A549 (cell line): ENCODE data around the gene CASP1.
"Not testable (repeated sequence)": the region's sequence is repeated elsewhere in the genome, so short reads cannot be mapped to it uniquely, and the experiment has no call there.

Source experiments
- CEBPB ChIP-seq, 2 experiments: fragments of >200 bp in 1 of 2; sonication (Bioruptor Twin) in 1 of 2; formaldehyde crosslinking in 1 of 2; IDR thresholded peaks; 2 replicates each; pipeline ENCODE4 v1.6.1; 2012 to 2016
- CTCF ChIP-seq: fragments of >200 bp; sonication (Bioruptor Twin); formaldehyde crosslinking; IDR thresholded peaks from 3 replicates; pipeline ENCODE4 v1.5.1; 2016
- EP300 ChIP-seq, 2 experiments: fragments of >200 bp; sonication (Bioruptor Twin); formaldehyde crosslinking; IDR thresholded peaks; 2 replicates in 1 of 2; 3 replicates in 1 of 2; pipeline ENCODE4 v1.6.1; 2016 to 2017
- JUN ChIP-seq, 2 experiments: fragments of >200 bp; sonication (Bioruptor Twin); formaldehyde crosslinking; IDR thresholded peaks; 2 replicates in 1 of 2; 3 replicates in 1 of 2; pipeline ENCODE4 v1.6.1; 2016 to 2017
- PHF8 ChIP-seq: fragments of 200-600 bp; sonication (generic); IDR thresholded peaks from 2 replicates; pipeline ENCODE4 v1.6.1; 2016; ENCODE audit warnings: low read depth, mild to moderate bottlenecking, antibody characterized with exemption, moderate library complexity, borderline replicate concordance
- POLR2A ChIP-seq: IDR thresholded peaks from 2 replicates; pipeline ENCODE4 v1.6.1; 2012; ENCODE audit warnings: mild to moderate bottlenecking, low read length
- REST ChIP-seq: fragments of 200-600 bp; sonication (generic); IDR thresholded peaks from 2 replicates; pipeline ENCODE4 v1.6.1; 2016; ENCODE audit warnings: antibody characterized with exemption, mild to moderate bottlenecking, moderate library complexity
- TFCP2L1 ChIP-seq: fragments of 250-450 bp; sonication (Bioruptor Pico); IDR thresholded peaks from 2 replicates; pipeline ENCODE4 v1.5.0; 2021; ENCODE audit warnings: mild to moderate bottlenecking
- ZFP36 ChIP-seq: fragments of 450-650 bp; IDR thresholded peaks from 2 replicates; pipeline ENCODE4 v1.6.1; 2014; ENCODE audit warnings: borderline replicate concordance; ENCODE audit not compliant: partially characterized antibody
- TF ChIP-seq, protein P1 (sequence below): IDR thresholded peaks from 2 replicates; pipeline ENCODE4 v1.6.1; 2012

DNA sequence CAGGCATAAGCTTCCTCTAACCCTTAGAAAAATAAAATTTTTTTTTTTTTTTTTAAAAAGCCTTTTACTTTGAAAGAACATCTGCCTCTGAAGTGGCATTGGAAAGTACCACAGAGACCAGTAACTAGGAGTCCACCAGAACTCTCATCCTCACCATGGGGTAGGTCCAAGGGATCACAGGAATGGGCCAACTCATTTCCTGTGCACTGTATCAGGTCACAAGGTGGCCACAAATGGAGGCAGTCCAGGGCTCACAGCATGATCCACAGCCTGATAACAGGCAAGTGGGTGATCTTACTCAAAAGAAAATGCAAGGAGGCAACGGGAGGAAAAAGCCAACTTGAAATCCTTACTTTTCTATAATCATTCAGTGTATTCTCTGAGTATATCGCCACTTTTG is 34.8 kb upstream of the CASP1 start:
- TF ChIP-seq JUN (IDR thresholded peaks at IDR 0.05); ZFP36; POLR2A; CTCF; REST; CEBPB (IDR thresholded peaks at IDR 0.05); PHF8; EP300 (IDR thresholded peaks at IDR 0.05); TFCP2L1 (CRISPR knock-in tag): not testable (repeated sequence)
- TF ChIP-seq, protein P1, sequence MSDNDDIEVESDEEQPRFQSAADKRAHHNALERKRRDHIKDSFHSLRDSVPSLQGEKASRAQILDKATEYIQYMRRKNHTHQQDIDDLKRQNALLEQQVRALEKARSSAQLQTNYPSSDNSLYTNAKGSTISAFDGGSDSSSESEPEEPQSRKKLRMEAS: not testable (repeated sequence)
